GM12878 (cell line): Measurements from ENCODE around the gene DNMT1. TPM values are rescaled to one million over a fixed set of nuclear protein-coding genes. Genes with fewer than 3 reads are reported as not detected.
A peak's percentile ranks its signal among the peaks of the same experiment; 100 is the strongest.

Experiments used
- ATAC-seq: fragments of 200-7000 bp; cut with Tn5 transposase; 3 replicates; pipeline ENCODE4 v1.9.1; 2020; ENCODE audit warnings: mild to moderate bottlenecking, moderate library complexity
- BruUV-seq: library from RNA; stranded (reverse); fragments of 400-500 nt; replicated peaks from 2 replicates; lab custom pipeline; 2021; lab: Mats Ljungman, UMichigan
- CTCF ChIA-PET: fragments of 300-600 bp; sonication (Branson Sonifier 250); formaldehyde crosslinking; extraction: SDS; loops from one replicate; lab custom pipeline; 2021; ENCODE audit warnings: inconsistent platforms; lab: Yijun Ruan, JAX
- POLR2A ChIA-PET: fragments of 350-600 bp; formaldehyde crosslinking; extraction: SDS; loops from one replicate; lab custom pipeline; 2021; ENCODE audit warnings: inconsistent platforms; lab: Charles Lee
- RAD21 ChIA-PET: fragments of 300-600 bp; sonication (Branson Sonifier 250); formaldehyde crosslinking; loops from one replicate; lab custom pipeline; 2023; ENCODE audit warnings: antibody characterized with exemption; ENCODE audit not compliant: unreplicated experiment; lab: Charles Lee
- SMC1A ChIA-PET: fragments of 300-600 bp; sonication (Branson Sonifier 250); formaldehyde crosslinking; loops from one replicate; lab custom pipeline; 2023; ENCODE audit not compliant: unreplicated experiment, uncharacterized antibody; lab: Charles Lee
- DNase-seq: peaks from one replicate; pipeline ENCODE4 v3.0.0-alpha.2; 2011; ENCODE audit warnings: low read depth, low spot score
- FAIRE-seq: peaks from 3 replicates; lab custom pipeline; 2011; peaks lifted over from hg19 to GRCh38; lab: Jason Lieb, UNC
- H2AFZ ChIP-seq: 2 replicates; pipeline ENCODE4 v1.6.0; 2011; ENCODE audit warnings: low read depth, low read length, control low read depth; ENCODE audit not compliant: control insufficient read depth
- H3K27ac ChIP-seq: 2 replicates; pipeline ENCODE4 v1.5.1; 2011; ENCODE audit warnings: control low read depth; ENCODE audit not compliant: control insufficient read depth, insufficient read depth
- H3K27me3 ChIP-seq, 2 experiments: replicated peaks in 1 of 2; 2 replicates each; pipeline versions ENCODE4 v1.6.0 to v1.6.1; 2011; ENCODE audit warnings: low read length in 1 of 2; ENCODE audit not compliant: control insufficient read depth in 2 of 2, insufficient read depth in 2 of 2
- H3K36me3 ChIP-seq, 2 experiments: 2 replicates each; pipeline ENCODE4 v1.5.1; 2011; ENCODE audit warnings: low read length in 1 of 2; ENCODE audit not compliant: control insufficient read depth in 2 of 2, insufficient read depth in 2 of 2
- H3K4me1 ChIP-seq: 2 replicates; pipeline ENCODE4 v1.6.1; 2011; ENCODE audit warnings: mild to moderate bottlenecking, low read length, moderate library complexity, mixed read lengths; ENCODE audit not compliant: control insufficient read depth, insufficient read depth
- H3K4me2 ChIP-seq: 2 replicates; pipeline ENCODE4 v1.6.0; 2011; ENCODE audit warnings: control low read depth; ENCODE audit not compliant: control insufficient read depth, insufficient read depth
- H3K4me3 ChIP-seq: fragments of 200-600 bp; sonication (generic); 2 replicates; pipeline ENCODE4 v1.5.1; 2016
- H3K79me2 ChIP-seq: 2 replicates; pipeline ENCODE4 v1.6.0; 2011; ENCODE audit warnings: low read length; ENCODE audit not compliant: control insufficient read depth, insufficient read depth
- H3K9ac ChIP-seq: 2 replicates; pipeline ENCODE4 v1.8.0; 2011; ENCODE audit warnings: low read length, control low read depth, mixed read lengths; ENCODE audit not compliant: control insufficient read depth, insufficient read depth
- H3K9me3 ChIP-seq: replicated peaks from 3 replicates; pipeline ENCODE4 v1.5.1; 2011; ENCODE audit warnings: mild to moderate bottlenecking, low read length; ENCODE audit not compliant: control insufficient read depth, insufficient read depth
- H4K20me1 ChIP-seq: 2 replicates; pipeline ENCODE4 v1.6.0; 2011; ENCODE audit not compliant: control insufficient read depth, insufficient read depth
- POLR2A ChIP-seq: IDR thresholded peaks from 2 replicates; pipeline ENCODE4 v1.6.1; 2011; ENCODE audit warnings: low read depth, mild to moderate bottlenecking, low read length
- STAT1 ChIP-seq: fragments of 450-650 bp; conservative IDR thresholded peaks from 2 replicates; pipeline ENCODE4 v1.6.1; 2014; ENCODE audit warnings: antibody characterized with exemption, mild to moderate bottlenecking
- YBX1 ChIP-seq: fragments of 450-650 bp; IDR thresholded peaks from 2 replicates; pipeline ENCODE4 v1.6.1; 2016; ENCODE audit warnings: antibody characterized with exemption
- WGBS: methylation state at CpG from one replicate; pipeline ENCODE4 v1.1.6; 2016; ENCODE audit warnings: low lambda C conversion rate; ENCODE audit not compliant: insufficient replicate concordance, insufficient coverage; ENCODE audit errors: missing lambda C conversion rate; 5-methylcytosine and 5-hydroxymethylcytosine counted together
- in situ Hi-C: fragments of 300-500 bp; cut with MboI; formaldehyde crosslinking; loops from 9 replicates; pipeline ENCODE4 v1.14.3; 2018; ENCODE audit warnings: mixed read lengths
- intact Hi-C: fragments of 100-400 bp; cut with micrococcal nuclease; formaldehyde crosslinking; loops from one replicate; pipeline ENCODE4 v1.14.2; 2022; ENCODE audit not compliant: unreplicated experiment
- polyA plus RNA-seq, 11 experiments: library from polyadenylated mRNA; depleted of rRNA in 4 of 11; unstranded in 6 of 11; stranded (reverse) in 5 of 11; fragments of >200 nt; fragmentation: Nextera tagmentation in 4 of 11; fragmentation: Illumina TruSeq in 1 of 11; extraction: Ambion mirVana in 4 of 11; extraction: Trizol in 1 of 11; gene quantifications; 1 replicate in 1 of 11; 2 replicates in 10 of 11; pipeline versions ENCODE4 v1.2.1 to v1.2.3, GENCODE V29; 2011 to 2016; ENCODE audit warnings: inconsistent platforms in 2 of 11, missing spikeins in 2 of 11, low read depth in 1 of 11
- total RNA-seq, 4 experiments: library from RNA; depleted of rRNA in 3 of 4; stranded (reverse); fragments of >200 nt in 3 of 4; fragmentation: Illumina TruSeq in 1 of 4; extraction: Trizol in 1 of 4; gene quantifications; 2 replicates each; pipeline versions ENCODE4 v1.2.1 to v1.2.3, GENCODE V29; 2013 to 2021
- TF ChIP-seq, protein P1 (sequence below): fragments of 150-350 bp; IDR thresholded peaks from 2 replicates; pipeline ENCODE4 v1.6.1; 2016; ENCODE audit warnings: low read depth, low read length
- TF ChIP-seq, protein P2 (sequence below): fragments of 450-650 bp; IDR thresholded peaks from 2 replicates; pipeline ENCODE4 v1.6.1; 2016; ENCODE audit warnings: mild to moderate bottlenecking, moderate library complexity, borderline replicate concordance

DNMT1 gene
- total and polyA plus RNA-seq, 10 of the 15 experiments (the other 5 are each of a cell fraction or from before 2014, with no cell fraction given) = 70.0 to 290 (median 133) TPM

DNA sequence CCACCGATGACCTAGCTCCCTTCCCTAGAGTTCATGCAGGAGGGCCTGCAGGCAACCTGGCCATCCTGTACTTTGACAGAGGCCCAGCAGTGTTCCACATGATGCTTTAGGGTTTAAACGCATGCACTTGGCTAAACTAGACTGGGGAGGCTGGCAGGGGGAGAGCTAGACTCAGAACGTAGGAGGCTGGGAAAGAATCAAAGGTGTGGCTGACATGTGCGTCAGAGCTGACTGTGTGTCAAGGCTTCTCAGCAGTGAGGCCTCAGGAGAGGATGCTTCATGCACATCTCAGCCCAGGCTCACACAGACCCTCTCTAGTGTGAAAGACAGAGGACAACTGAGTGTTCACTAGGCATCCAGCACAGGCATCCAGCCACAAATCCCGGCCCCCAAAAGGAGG lies 28.7 kb downstream of the DNMT1 start:
- BruUV-seq = no TSS peak
- RAD21 ChIA-PET = interaction anchor here (1.1 kb wide), 1 partner anchor 84 kb away, joined by 3 read pairs; no protein-coding TSS in a partner anchor
- Histone ChIP-seq H3K9me3 (no peaks in the 10 kb centered on the region), H3K27ac (no peak overlapping the region), H3K79me2 (no peaks in the 10 kb centered on the region), H3K36me3 (peaks cover 33 to 35% of the 10 kb centered on the region in 2 experiments), H2AFZ (no peak overlapping the region), H3K27me3 (no peaks in the 10 kb centered on the region), H3K9ac (no peak overlapping the region), H3K4me3 (no peak overlapping the region), H3K4me1 (peaks cover 5% of the 10 kb centered on the region), H3K4me2 (no peak overlapping the region), H4K20me1 (no peaks in the 10 kb centered on the region)
- CTCF ChIA-PET = interaction anchor here (0.7 to 3.8 kb wide), 2 partner anchors 53 to 84 kb away, joined by 3 to 16 read pairs; no protein-coding TSS in a partner anchor
- WGBS = 98% methylated on average over 5 of the region's 5 CpGs
- SMC1A ChIA-PET = no interaction called here
- in situ Hi-C loops = no loop called here
- POLR2A ChIA-PET = no interaction called here
- no peak for ATAC-seq
- no peak for DNase-seq
- intact Hi-C loops = no loop called here
- TF ChIP-seq, protein P1, sequence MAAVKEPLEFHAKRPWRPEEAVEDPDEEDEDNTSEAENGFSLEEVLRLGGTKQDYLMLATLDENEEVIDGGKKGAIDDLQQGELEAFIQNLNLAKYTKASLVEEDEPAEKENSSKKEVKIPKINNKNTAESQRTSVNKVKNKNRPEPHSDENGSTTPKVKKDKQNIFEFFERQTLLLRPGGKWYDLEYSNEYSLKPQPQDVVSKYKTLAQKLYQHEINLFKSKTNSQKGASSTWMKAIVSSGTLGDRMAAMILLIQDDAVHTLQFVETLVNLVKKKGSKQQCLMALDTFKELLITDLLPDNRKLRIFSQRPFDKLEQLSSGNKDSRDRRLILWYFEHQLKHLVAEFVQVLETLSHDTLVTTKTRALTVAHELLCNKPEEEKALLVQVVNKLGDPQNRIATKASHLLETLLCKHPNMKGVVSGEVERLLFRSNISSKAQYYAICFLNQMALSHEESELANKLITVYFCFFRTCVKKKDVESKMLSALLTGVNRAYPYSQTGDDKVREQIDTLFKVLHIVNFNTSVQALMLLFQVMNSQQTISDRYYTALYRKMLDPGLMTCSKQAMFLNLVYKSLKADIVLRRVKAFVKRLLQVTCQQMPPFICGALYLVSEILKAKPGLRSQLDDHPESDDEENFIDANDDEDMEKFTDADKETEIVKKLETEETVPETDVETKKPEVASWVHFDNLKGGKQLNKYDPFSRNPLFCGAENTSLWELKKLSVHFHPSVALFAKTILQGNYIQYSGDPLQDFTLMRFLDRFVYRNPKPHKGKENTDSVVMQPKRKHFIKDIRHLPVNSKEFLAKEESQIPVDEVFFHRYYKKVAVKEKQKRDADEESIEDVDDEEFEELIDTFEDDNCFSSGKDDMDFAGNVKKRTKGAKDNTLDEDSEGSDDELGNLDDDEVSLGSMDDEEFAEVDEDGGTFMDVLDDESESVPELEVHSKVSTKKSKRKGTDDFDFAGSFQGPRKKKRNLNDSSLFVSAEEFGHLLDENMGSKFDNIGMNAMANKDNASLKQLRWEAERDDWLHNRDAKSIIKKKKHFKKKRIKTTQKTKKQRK = no peak
- TF ChIP-seq POLR2A (peak; percentile 26; the same call in 1 of the 2 replicates), STAT1 (no peak)
- FAIRE-seq = no peak

DNA sequence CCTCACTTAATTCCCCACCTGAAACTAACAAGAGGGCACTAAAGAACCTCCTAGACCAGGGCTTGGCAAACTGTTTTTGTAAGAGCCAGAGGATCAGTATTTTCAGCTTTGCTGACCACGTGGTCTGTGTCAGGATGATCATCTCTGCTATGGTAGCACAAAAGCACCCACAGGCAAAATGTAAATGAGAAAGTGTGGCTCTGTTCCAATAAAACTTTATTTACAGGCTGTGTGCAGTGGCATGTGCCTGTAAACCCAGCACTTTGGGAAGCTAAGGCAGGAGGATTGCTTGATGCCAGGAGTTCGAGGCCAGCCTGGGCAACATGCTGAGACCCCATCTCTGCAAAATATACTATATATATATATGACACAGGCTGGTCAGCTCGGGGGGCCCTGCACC lies 31.2 kb downstream of the DNMT1 start:
- intact Hi-C loops = no loop called here
- ATAC-seq (no peak), FAIRE-seq (no peak), DNase-seq (no peak)
- no peaks in the 10 kb centered on the region for H3K9me3 ChIP-seq
- POLR2A ChIA-PET = interaction anchor here (0.7 kb wide), 1 partner anchor 58 kb away, joined by 3 read pairs; no protein-coding TSS in a partner anchor
- no peaks in the 10 kb centered on the region; the same call in 1 of the 2 replicates for H3K4me1 ChIP-seq
- BruUV-seq = no TSS peak
- RAD21 ChIA-PET = no interaction called here
- H3K27ac ChIP-seq = no peak overlapping the region
- no peaks in the 10 kb centered on the region for H4K20me1 ChIP-seq
- H3K27me3 ChIP-seq = no peaks in the 10 kb centered on the region
- no peak overlapping the region for H3K9ac ChIP-seq
- H3K79me2 ChIP-seq = no peaks in the 10 kb centered on the region
- no peak overlapping the region for H2AFZ ChIP-seq
- in situ Hi-C loops = no loop called here
- H3K36me3 ChIP-seq = peaks cover 32 to 48% of the 10 kb centered on the region in 2 experiments
- H3K4me3 ChIP-seq = no peak overlapping the region
- WGBS = 67% methylated on average over 3 of the region's 3 CpGs
- SMC1A ChIA-PET = interaction anchor here (1.9 kb wide), 1 partner anchor 86 kb away, joined by 8 read pairs; no protein-coding TSS in a partner anchor
- no peak overlapping the region for H3K4me2 ChIP-seq
- CTCF ChIA-PET = interaction anchor here (0.9 to 1.5 kb wide), 2 partner anchors 86 to 231 kb away, joined by 3 to 5 read pairs; no protein-coding TSS in a partner anchor
- no peak for TF ChIP-seq YBX1
- TF ChIP-seq, protein P2, sequence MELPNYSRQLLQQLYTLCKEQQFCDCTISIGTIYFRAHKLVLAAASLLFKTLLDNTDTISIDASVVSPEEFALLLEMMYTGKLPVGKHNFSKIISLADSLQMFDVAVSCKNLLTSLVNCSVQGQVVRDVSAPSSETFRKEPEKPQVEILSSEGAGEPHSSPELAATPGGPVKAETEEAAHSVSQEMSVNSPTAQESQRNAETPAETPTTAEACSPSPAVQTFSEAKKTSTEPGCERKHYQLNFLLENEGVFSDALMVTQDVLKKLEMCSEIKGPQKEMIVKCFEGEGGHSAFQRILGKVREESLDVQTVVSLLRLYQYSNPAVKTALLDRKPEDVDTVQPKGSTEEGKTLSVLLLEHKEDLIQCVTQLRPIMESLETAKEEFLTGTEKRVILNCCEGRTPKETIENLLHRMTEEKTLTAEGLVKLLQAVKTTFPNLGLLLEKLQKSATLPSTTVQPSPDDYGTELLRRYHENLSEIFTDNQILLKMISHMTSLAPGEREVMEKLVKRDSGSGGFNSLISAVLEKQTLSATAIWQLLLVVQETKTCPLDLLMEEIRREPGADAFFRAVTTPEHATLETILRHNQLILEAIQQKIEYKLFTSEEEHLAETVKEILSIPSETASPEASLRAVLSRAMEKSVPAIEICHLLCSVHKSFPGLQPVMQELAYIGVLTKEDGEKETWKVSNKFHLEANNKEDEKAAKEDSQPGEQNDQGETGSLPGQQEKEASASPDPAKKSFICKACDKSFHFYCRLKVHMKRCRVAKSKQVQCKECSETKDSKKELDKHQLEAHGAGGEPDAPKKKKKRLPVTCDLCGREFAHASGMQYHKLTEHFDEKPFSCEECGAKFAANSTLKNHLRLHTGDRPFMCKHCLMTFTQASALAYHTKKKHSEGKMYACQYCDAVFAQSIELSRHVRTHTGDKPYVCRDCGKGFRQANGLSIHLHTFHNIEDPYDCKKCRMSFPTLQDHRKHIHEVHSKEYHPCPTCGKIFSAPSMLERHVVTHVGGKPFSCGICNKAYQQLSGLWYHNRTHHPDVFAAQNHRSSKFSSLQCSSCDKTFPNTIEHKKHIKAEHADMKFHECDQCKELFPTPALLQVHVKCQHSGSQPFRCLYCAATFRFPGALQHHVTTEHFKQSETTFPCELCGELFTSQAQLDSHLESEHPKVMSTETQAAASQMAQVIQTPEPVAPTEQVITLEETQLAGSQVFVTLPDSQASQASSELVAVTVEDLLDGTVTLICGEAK = peak; percentile 39; the same call in 1 of the 2 replicates
